Panc1 (cell line): ENCODE data around the gene SQOR. TPM values are rescaled to one million over a fixed set of nuclear protein-coding genes. Genes with fewer than 3 reads are reported as not detected.

Source experiments
- ATAC-seq: fragments of 200-7000 bp; cut with Tn5 transposase; 2 replicates; pipeline ENCODE4 v1.9.1; 2020; ENCODE audit warnings: mild to moderate bottlenecking, moderate library complexity
- BruUV-seq: library from RNA; stranded (reverse); fragments of 400-500 nt; replicated peaks from 2 replicates; lab custom pipeline; 2021; lab: Mats Ljungman, UMichigan
- CTCF ChIA-PET: fragments of 300-600 bp; sonication (Branson Sonifier 250); formaldehyde crosslinking; loops from one replicate; lab custom pipeline; 2022; ENCODE audit warnings: antibody characterized with exemption; lab: Charles Lee
- POLR2A ChIA-PET: fragments of 300-600 bp; sonication (Branson Sonifier 250); formaldehyde crosslinking; loops from one replicate; lab custom pipeline; 2022; ENCODE audit warnings: antibody characterized with exemption; lab: Charles Lee
- DNase-seq: peaks from one replicate; pipeline ENCODE4 v3.0.0-alpha.2; 2010; ENCODE audit warnings: low read depth, low spot score
- H3K27ac ChIP-seq: 2 replicates; pipeline ENCODE4 v1.5.1; 2011; ENCODE audit warnings: mild to moderate bottlenecking, low read length, inconsistent platforms
- H3K27me3 ChIP-seq: fragments of 200-500 bp; sonication (Bioruptor generic); 2 replicates; pipeline ENCODE4 v1.6.0; 2014; ENCODE audit warnings: low read length, inconsistent platforms; ENCODE audit not compliant: control insufficient read depth, insufficient read depth
- H3K36me3 ChIP-seq: fragments of 200-500 bp; sonication (Bioruptor generic); 2 replicates; pipeline ENCODE4 v1.5.1; 2014; ENCODE audit warnings: inconsistent platforms, mild to moderate bottlenecking, low read length, moderate library complexity; ENCODE audit not compliant: control insufficient read depth, insufficient read depth
- H3K4me1 ChIP-seq: 2 replicates; pipeline ENCODE4 v1.5.1; 2011; ENCODE audit warnings: inconsistent platforms, mild to moderate bottlenecking, low read length, moderate library complexity; ENCODE audit not compliant: control insufficient read depth, insufficient read depth
- H3K4me3 ChIP-seq, 2 experiments: 2 replicates each; pipeline ENCODE4 v1.5.1; 2011 to 2012; ENCODE audit warnings: low read depth in 2 of 2, low read length in 2 of 2, mild to moderate bottlenecking in 2 of 2, inconsistent platforms in 1 of 2, moderate library complexity in 1 of 2
- H3K9me3 ChIP-seq: fragments of 200-500 bp; sonication (Bioruptor generic); 2 replicates; pipeline ENCODE4 v1.5.1; 2014; ENCODE audit warnings: low read depth, mild to moderate bottlenecking, inconsistent platforms, low read length, moderate library complexity; ENCODE audit not compliant: control insufficient read depth, insufficient read depth
- CTCF ChIP-seq: fragments of 450-650 bp; IDR thresholded peaks from 2 replicates; pipeline ENCODE4 v1.5.1; 2017; ENCODE audit warnings: mild to moderate bottlenecking
- POLR2AphosphoS5 ChIP-seq: IDR thresholded peaks from 2 replicates; pipeline ENCODE4 v1.6.1; 2012; ENCODE audit warnings: mild to moderate bottlenecking, low read depth, low read length, moderate library complexity
- REST ChIP-seq, 2 experiments: IDR thresholded peaks; 2 replicates each; pipeline ENCODE4 v1.6.1; 2011 to 2012; ENCODE audit warnings: low read depth in 2 of 2, control low read depth in 1 of 2, low read length in 1 of 2, mild to moderate bottlenecking in 1 of 2, moderate library complexity in 1 of 2; ENCODE audit not compliant: insufficient read depth in 1 of 2
- SIN3A ChIP-seq: IDR thresholded peaks from 2 replicates; pipeline ENCODE4 v1.6.1; 2012; ENCODE audit warnings: low read depth, mild to moderate bottlenecking, low read length, moderate library complexity, borderline replicate concordance; ENCODE audit not compliant: insufficient read depth
- TCF7L2 ChIP-seq: IDR thresholded peaks from 2 replicates; pipeline ENCODE4 v1.6.1; 2011; ENCODE audit warnings: mild to moderate bottlenecking, low read depth, low read length, inconsistent platforms
- in situ Hi-C: cut with HindIII; loops from 2 replicates; pipeline ENCODE4 v1.10.0; 2016; ENCODE audit warnings: low sequenced_read_pairs, low pct_unique_long_range_greater_than_20kb
- intact Hi-C: fragments of 100-400 bp; cut with micrococcal nuclease; formaldehyde crosslinking; loops from one replicate; pipeline ENCODE4 v1.10.0; 2022; ENCODE audit not compliant: unreplicated experiment
- total RNA-seq: library from RNA; stranded (reverse); gene quantifications from one replicate; pipeline ENCODE4 v1.2.1, GENCODE V29; 2021; ENCODE audit not compliant: unreplicated experiment

The SQOR gene
- total RNA-seq, 1 experiment from 2014 or later, result 62.2 TPM

GRCh38 chr15:45628136-45628535, 6.7 kb upstream of the SQOR start:
- TF ChIP-seq TCF7L2, result no peak
- TF ChIP-seq SIN3A, result no peak
- no peak for TF ChIP-seq POLR2AphosphoS5
- no peak for TF ChIP-seq CTCF
- no peak for TF ChIP-seq REST (IDR thresholded peaks at IDR 0.05; ENCODE audit: insufficient read depth in 1 of 2, low read depth in 2 of 2, low read length in 1 of 2)
- Histone ChIP-seq H3K36me3 (no peaks in the 10 kb centered on the region), H3K9me3 (no peaks in the 10 kb centered on the region), H3K4me1 (peaks cover 6% of the 10 kb centered on the region; the same call in 1 of the 2 replicates), H3K27me3 (no peaks in the 10 kb centered on the region), H3K4me3 (no peak overlapping the region), H3K27ac (no peak overlapping the region)
- DNase-seq (no peak), ATAC-seq (no peak)
- POLR2A ChIA-PET, result interaction anchor here (0.6 kb wide), 1 partner anchor 226 kb away, joined by 4 read pairs; a partner anchor contains a TSS
- intact Hi-C loops (no loop called here), in situ Hi-C loops (no loop called here)
- no TSS peak for BruUV-seq
- CTCF ChIA-PET, result no interaction called here

GRCh38 chr15:45630917-45631691, 3.7 kb upstream of the SQOR start:
- Histone ChIP-seq H3K9me3 (no peaks in the 10 kb centered on the region), H3K27me3 (no peaks in the 10 kb centered on the region), H3K27ac (peak overlapping the region; percentile 49), H3K4me1 (peaks cover 6% of the 10 kb centered on the region; the same call in 1 of the 2 replicates), H3K4me3 (peak overlapping the region in 1 of 2 experiments; percentile 12; a peak in 1 of 4 replicates), H3K36me3 (no peaks in the 10 kb centered on the region)
- ChIA-PET CTCF (no interaction called here), POLR2A (no interaction called here)
- DNase-seq (no peak), ATAC-seq (no peak)
- no TSS peak for BruUV-seq
- TF ChIP-seq REST (IDR thresholded peaks at IDR 0.05; ENCODE audit: insufficient read depth in 1 of 2, low read depth in 2 of 2, low read length in 1 of 2) (no peak), TCF7L2 (no peak), POLR2AphosphoS5 (no peak), CTCF (no peak), SIN3A (no peak)
- in situ Hi-C loops, result no loop called here
- intact Hi-C loops, result no loop called here
